Ishikawa (cell line): ENCODE data around the gene MS4A5.

Experiments
- CEBPB ChIP-seq: IDR thresholded peaks from 2 replicates; pipeline ENCODE4 v1.6.1; 2012
- CREB1 ChIP-seq: IDR thresholded peaks from 2 replicates; pipeline ENCODE4 v1.6.1; 2012; ENCODE audit warnings: low read depth
- EGR1 ChIP-seq: IDR thresholded peaks from 2 replicates; pipeline ENCODE4 v1.6.1; 2012
- EP300 ChIP-seq: IDR thresholded peaks from 2 replicates; pipeline ENCODE4 v1.6.1; 2012; ENCODE audit warnings: borderline replicate concordance
- FOXM1 ChIP-seq: IDR thresholded peaks from 2 replicates; pipeline ENCODE4 v1.6.1; 2012; ENCODE audit warnings: low read depth, borderline replicate concordance
- NFIC ChIP-seq: IDR thresholded peaks from 2 replicates; pipeline ENCODE4 v1.6.1; 2012
- RAD21 ChIP-seq: IDR thresholded peaks from 2 replicates; pipeline ENCODE4 v1.6.1; 2012; ENCODE audit warnings: low read depth
- TAF1 ChIP-seq: IDR thresholded peaks from 2 replicates; pipeline ENCODE4 v1.6.1; 2012; ENCODE audit warnings: low read depth, mild to moderate bottlenecking
- TCF12 ChIP-seq: IDR thresholded peaks from 2 replicates; pipeline ENCODE4 v1.6.1; 2012; ENCODE audit warnings: low read depth
- TEAD4 ChIP-seq: IDR thresholded peaks from 2 replicates; pipeline ENCODE4 v1.6.1; 2012
- YY1 ChIP-seq: IDR thresholded peaks from 2 replicates; pipeline ENCODE4 v1.6.1; 2012; ENCODE audit warnings: low read depth
- ZBTB7A ChIP-seq: IDR thresholded peaks from 2 replicates; pipeline ENCODE4 v1.6.1; 2012; ENCODE audit warnings: low read depth
- TF ChIP-seq, protein P1 (sequence below): IDR thresholded peaks from 2 replicates; pipeline ENCODE4 v1.6.1; 2012
- TF ChIP-seq, protein P2 (sequence below): IDR thresholded peaks from 2 replicates; pipeline ENCODE4 v1.6.1; 2012; ENCODE audit warnings: low read depth, mild to moderate bottlenecking

DNA sequence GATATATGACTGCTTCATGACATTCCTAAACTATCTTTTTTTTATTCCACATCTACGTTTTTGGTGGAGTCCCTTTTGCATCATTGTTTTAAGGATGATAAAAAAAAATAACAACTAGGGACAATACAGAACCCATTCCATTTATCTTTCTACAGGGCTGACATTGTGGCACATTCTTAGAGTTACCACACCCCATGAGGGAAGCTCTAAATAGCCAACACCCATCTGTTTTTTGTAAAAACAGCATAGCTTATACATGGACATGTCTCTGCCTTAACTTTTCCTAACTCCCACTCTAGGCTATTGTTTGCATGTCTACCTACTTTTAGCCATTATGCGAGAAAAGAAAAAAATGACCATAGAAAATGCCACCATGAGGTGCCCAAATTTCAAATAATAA, 39.5 kb downstream of the MS4A5 start:
- TF ChIP-seq FOXM1 (no peak), EP300 (no peak), TCF12 (no peak), TAF1 (no peak), YY1 (no peak), CREB1 (no peak), CEBPB (no peak), NFIC (no peak), TEAD4 (no peak), ZBTB7A (no peak), RAD21 (no peak), EGR1 (no peak)
- TF ChIP-seq, protein P1, sequence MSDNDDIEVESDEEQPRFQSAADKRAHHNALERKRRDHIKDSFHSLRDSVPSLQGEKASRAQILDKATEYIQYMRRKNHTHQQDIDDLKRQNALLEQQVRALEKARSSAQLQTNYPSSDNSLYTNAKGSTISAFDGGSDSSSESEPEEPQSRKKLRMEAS = no peak
- TF ChIP-seq, protein P2, sequence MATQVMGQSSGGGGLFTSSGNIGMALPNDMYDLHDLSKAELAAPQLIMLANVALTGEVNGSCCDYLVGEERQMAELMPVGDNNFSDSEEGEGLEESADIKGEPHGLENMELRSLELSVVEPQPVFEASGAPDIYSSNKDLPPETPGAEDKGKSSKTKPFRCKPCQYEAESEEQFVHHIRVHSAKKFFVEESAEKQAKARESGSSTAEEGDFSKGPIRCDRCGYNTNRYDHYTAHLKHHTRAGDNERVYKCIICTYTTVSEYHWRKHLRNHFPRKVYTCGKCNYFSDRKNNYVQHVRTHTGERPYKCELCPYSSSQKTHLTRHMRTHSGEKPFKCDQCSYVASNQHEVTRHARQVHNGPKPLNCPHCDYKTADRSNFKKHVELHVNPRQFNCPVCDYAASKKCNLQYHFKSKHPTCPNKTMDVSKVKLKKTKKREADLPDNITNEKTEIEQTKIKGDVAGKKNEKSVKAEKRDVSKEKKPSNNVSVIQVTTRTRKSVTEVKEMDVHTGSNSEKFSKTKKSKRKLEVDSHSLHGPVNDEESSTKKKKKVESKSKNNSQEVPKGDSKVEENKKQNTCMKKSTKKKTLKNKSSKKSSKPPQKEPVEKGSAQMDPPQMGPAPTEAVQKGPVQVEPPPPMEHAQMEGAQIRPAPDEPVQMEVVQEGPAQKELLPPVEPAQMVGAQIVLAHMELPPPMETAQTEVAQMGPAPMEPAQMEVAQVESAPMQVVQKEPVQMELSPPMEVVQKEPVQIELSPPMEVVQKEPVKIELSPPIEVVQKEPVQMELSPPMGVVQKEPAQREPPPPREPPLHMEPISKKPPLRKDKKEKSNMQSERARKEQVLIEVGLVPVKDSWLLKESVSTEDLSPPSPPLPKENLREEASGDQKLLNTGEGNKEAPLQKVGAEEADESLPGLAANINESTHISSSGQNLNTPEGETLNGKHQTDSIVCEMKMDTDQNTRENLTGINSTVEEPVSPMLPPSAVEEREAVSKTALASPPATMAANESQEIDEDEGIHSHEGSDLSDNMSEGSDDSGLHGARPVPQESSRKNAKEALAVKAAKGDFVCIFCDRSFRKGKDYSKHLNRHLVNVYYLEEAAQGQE = no peak
